ENCODE data around the gene ZNF620.

ZNF620 gene

GRCh38 chr3:40502034-40502433, 3.8 kb upstream of the ZNF620 start:
- Histone ChIP-seq H4K20me1 (ENCODE audit: control insufficient read depth, insufficient read depth, low read depth, low read length) (no peaks in the 10 kb centered on the region), H3K9me3 (ENCODE audit: control insufficient read depth, insufficient read depth, low read length) (no peaks in the 10 kb centered on the region), H3K79me2 (ENCODE audit: control insufficient read depth, low read length) (no peaks in the 10 kb centered on the region), H3K4me2 (ENCODE audit: low read length) (no peak overlapping the region), H3K4me1 (ENCODE audit: control insufficient read depth, low read length) (peaks cover 7% of the 10 kb centered on the region), H3K36me3 (ENCODE audit: control insufficient read depth, low read length) (no peaks in the 10 kb centered on the region), H3K4me3 (ENCODE audit: low read length) (no peak overlapping the region), H3K27me3 (ENCODE audit: control insufficient read depth, low read length) (no peaks in the 10 kb centered on the region), H3K27ac (ENCODE audit: low read depth, low read length) (no peak overlapping the region), H3F3A (ENCODE audit: control insufficient read depth, insufficient read depth) (no peaks in the 10 kb centered on the region), H3K9me2 (replicated peaks; ENCODE audit: control insufficient read depth, low read length) (no peaks in the 10 kb centered on the region)
- no peak for TF ChIP-seq CTCF (IDR thresholded peaks at IDR 0.05; ENCODE audit: low read depth, low read length, poor library complexity, severe bottlenecking)
- no peak for TF ChIP-seq EZH2phosphoT487 (IDR thresholded peaks at IDR 0.05; ENCODE audit: borderline replicate concordance, low read length)

GRCh38 chr3:40504636-40505430, 1.0 kb upstream of the ZNF620 start:
- H3K4me3 ChIP-seq (ENCODE audit: low read length): no peak overlapping the region

GRCh38 chr3:40511031-40511718, 5.3 kb downstream of the ZNF620 start:
- no peaks in the 10 kb centered on the region for H4K20me1 ChIP-seq (ENCODE audit: control insufficient read depth, insufficient read depth, low read depth, low read length)
- no peak overlapping the region for H3K4me3 ChIP-seq (ENCODE audit: low read length)
- H3K27me3 ChIP-seq (ENCODE audit: control insufficient read depth, low read length): no peaks in the 10 kb centered on the region
- TF ChIP-seq EZH2phosphoT487 (IDR thresholded peaks at IDR 0.05; ENCODE audit: borderline replicate concordance, low read length) (no peak), CTCF (IDR thresholded peaks at IDR 0.05; ENCODE audit: low read depth, low read length, poor library complexity, severe bottlenecking) (no peak)
- H3K4me2 ChIP-seq (ENCODE audit: low read length): no peak overlapping the region
- H3K9me3 ChIP-seq (ENCODE audit: control insufficient read depth, insufficient read depth, low read length): no peaks in the 10 kb centered on the region
- no peak overlapping the region for H3K27ac ChIP-seq (ENCODE audit: low read depth, low read length)
- H3K36me3 ChIP-seq (ENCODE audit: control insufficient read depth, low read length): no peaks in the 10 kb centered on the region
- no peaks in the 10 kb centered on the region for H3K79me2 ChIP-seq (ENCODE audit: control insufficient read depth, low read length)
- H3K4me1 ChIP-seq (ENCODE audit: control insufficient read depth, low read length): no peaks in the 10 kb centered on the region
- no peaks in the 10 kb centered on the region for H3F3A ChIP-seq (ENCODE audit: control insufficient read depth, insufficient read depth)
- H3K9me2 ChIP-seq (replicated peaks; ENCODE audit: control insufficient read depth, low read length): no peaks in the 10 kb centered on the region

More at GRCh38 chr3:40504636-40505430, 1.0 kb upstream of the ZNF620 start:
- Histone ChIP-seq H3K79me2 (ENCODE audit: control insufficient read depth, low read length) (no peaks in the 10 kb centered on the region), H3K27me3 (ENCODE audit: control insufficient read depth, low read length) (no peaks in the 10 kb centered on the region), H4K20me1 (ENCODE audit: control insufficient read depth, insufficient read depth, low read depth, low read length) (no peaks in the 10 kb centered on the region), H3K9me2 (replicated peaks; ENCODE audit: control insufficient read depth, low read length) (no peaks in the 10 kb centered on the region), H3K4me2 (ENCODE audit: low read length) (no peak overlapping the region), H3K9me3 (ENCODE audit: control insufficient read depth, insufficient read depth, low read length) (no peaks in the 10 kb centered on the region), H3K36me3 (ENCODE audit: control insufficient read depth, low read length) (no peaks in the 10 kb centered on the region), H3F3A (ENCODE audit: control insufficient read depth, insufficient read depth) (no peaks in the 10 kb centered on the region), H3K27ac (ENCODE audit: low read depth, low read length) (no peak overlapping the region), H3K4me1 (ENCODE audit: control insufficient read depth, low read length) (peaks cover 7% of the 10 kb centered on the region)
- TF ChIP-seq CTCF (IDR thresholded peaks at IDR 0.05; ENCODE audit: low read depth, low read length, poor library complexity, severe bottlenecking): no peak
- no peak for TF ChIP-seq EZH2phosphoT487 (IDR thresholded peaks at IDR 0.05; ENCODE audit: borderline replicate concordance, low read length)

All from DOHH2 (cell line).